Posterior cingulate gyrus (tissue), 11 donors: ENCODE results near the gene DUSP14.

Experiments
- DNase-seq, 10 donors: peaks; one replicate each; pipeline versions ENCODE4 v3.0.0 to v3.0.0-alpha.2; 2020 to 2021; ENCODE audit warnings: mixed read lengths in 3 of 10
- intact Hi-C: fragments of 100-400 bp; cut with DNase I; formaldehyde crosslinking; loops from one replicate; pipeline ENCODE4 v1.15.1; 2023

Gene DUSP14

GRCh38 chr17:37546302-37546701 is 56.6 kb downstream of the DUSP14 start:
- intact Hi-C loops, result no loop called here
- no peak for DNase-seq

GRCh38 chr17:37547986-37548385 is 58.3 kb downstream of the DUSP14 start:
- intact Hi-C loops, result no loop called here
- no peak for DNase-seq

GRCh38 chr17:37551788-37552187 is 62.1 kb downstream of the DUSP14 start:
- DNase-seq, result no peak
- intact Hi-C loops, result no loop called here

- intact Hi-C loops, result no loop called here
- no peak for DNase-seq
These were observed 63.8 kb downstream of the DUSP14 start for GRCh38 chr17:37553401-37553966.

- intact Hi-C loops, result no loop called here
- no peak for DNase-seq
These were observed 65.7 kb downstream of the DUSP14 start for GRCh38 chr17:37555386-37555785.

GRCh38 chr17:37557482-37557881 is 67.8 kb downstream of the DUSP14 start:
- DNase-seq, result no peak
- intact Hi-C loops, result no loop called here

- no peak for DNase-seq
- intact Hi-C loops, result no loop called here
These were observed 68.6 kb downstream of the DUSP14 start for GRCh38 chr17:37558299-37558698.

- intact Hi-C loops, result no loop called here
- DNase-seq, result no peak
These were observed 72.5 kb downstream of the DUSP14 start for GRCh38 chr17:37562016-37562745.
